IMR-90 (cell line): ENCODE measurements around the gene KCNA10. TPM values are rescaled to one million over a fixed set of nuclear protein-coding genes. Genes with fewer than 3 reads are reported as not detected.

ENCODE experiments used
- ATAC-seq: fragments of 200-7000 bp; cut with Tn5 transposase; 2 replicates; pipeline ENCODE4 v1.9.1; 2020; ENCODE audit warnings: low read depth, mild to moderate bottlenecking, moderate library complexity
- BruUV-seq: library from RNA; stranded (reverse); fragments of 400-500 nt; replicated peaks from 2 replicates; lab custom pipeline; 2021; lab: Mats Ljungman, UMichigan
- CTCF ChIA-PET: fragments of 300-600 bp; formaldehyde crosslinking; extraction: SDS; loops from one replicate; lab custom pipeline; 2021; ENCODE audit warnings: antibody characterized with exemption; lab: Yijun Ruan, JAX
- POLR2A ChIA-PET: fragments of 300-600 bp; sonication (Branson Sonifier 250); formaldehyde crosslinking; loops from one replicate; lab custom pipeline; 2022; ENCODE audit warnings: antibody characterized with exemption; ENCODE audit not compliant: unreplicated experiment; lab: Charles Lee
- DNase-seq: peaks from one replicate; pipeline ENCODE4 v3.0.0; 2013
- H2AFZ ChIP-seq: replicated peaks from 2 replicates; pipeline ENCODE3; 2013; ENCODE audit warnings: low read length, mild to moderate bottlenecking; ENCODE audit not compliant: poor library complexity
- H2AK5ac ChIP-seq: 2 replicates; pipeline ENCODE4 v1.6.1; 2013; ENCODE audit warnings: low read depth, low read length, inconsistent platforms
- H2AK9ac ChIP-seq: replicated peaks from 2 replicates; pipeline ENCODE3; 2013; ENCODE audit warnings: mild to moderate bottlenecking, low read depth, low read length, moderate library complexity; ENCODE audit not compliant: poor library complexity
- H2BK120ac ChIP-seq: 2 replicates; pipeline ENCODE4 v1.6.1; 2013; ENCODE audit warnings: low read depth, low read length, inconsistent platforms
- H2BK15ac ChIP-seq: 3 replicates; pipeline ENCODE4 v1.6.1; 2013; ENCODE audit warnings: low read depth, low read length, inconsistent platforms
- H2BK20ac ChIP-seq: 2 replicates; pipeline ENCODE4 v1.6.1; 2013; ENCODE audit warnings: low read depth, mild to moderate bottlenecking, inconsistent platforms, low read length, moderate library complexity
- H2BK5ac ChIP-seq: 2 replicates; pipeline ENCODE4 v1.6.1; 2013; ENCODE audit warnings: mild to moderate bottlenecking, low read depth, low read length, inconsistent platforms; ENCODE audit not compliant: poor library complexity, severe bottlenecking
- H3K14ac ChIP-seq: replicated peaks from 2 replicates; pipeline ENCODE4 v1.6.1; 2013; ENCODE audit warnings: low read depth, low read length, inconsistent platforms
- H3K18ac ChIP-seq: 2 replicates; pipeline ENCODE4 v1.6.1; 2013; ENCODE audit warnings: low read depth, low read length, control low read depth
- H3K23ac ChIP-seq: 2 replicates; pipeline ENCODE4 v1.6.1; 2013; ENCODE audit warnings: low read depth, low read length, inconsistent platforms
- H3K27ac ChIP-seq: 2 replicates; pipeline ENCODE4 v1.5.1; 2013; ENCODE audit warnings: mild to moderate bottlenecking, control low read depth, low read length; ENCODE audit not compliant: insufficient read depth
- H3K27me3 ChIP-seq: 2 replicates; pipeline ENCODE4 v1.6.1; 2013; ENCODE audit warnings: low read length; ENCODE audit not compliant: control insufficient read depth, insufficient read depth
- H3K36me3 ChIP-seq: 2 replicates; pipeline ENCODE4 v1.6.1; 2013; ENCODE audit warnings: low read length, mixed read lengths; ENCODE audit not compliant: control insufficient read depth, insufficient read depth
- H3K4ac ChIP-seq: 2 replicates; pipeline ENCODE4 v1.6.1; 2013; ENCODE audit warnings: low read depth, low read length, inconsistent platforms
- H3K4me1 ChIP-seq: 2 replicates; pipeline ENCODE4 v1.6.1; 2013; ENCODE audit warnings: low read length, mixed read lengths; ENCODE audit not compliant: control insufficient read depth, insufficient read depth
- H3K4me2 ChIP-seq: 2 replicates; pipeline ENCODE4 v1.6.1; 2013; ENCODE audit warnings: low read depth, mild to moderate bottlenecking, control low read depth, low read length, moderate library complexity
- H3K4me3 ChIP-seq: 2 replicates; pipeline ENCODE4 v1.5.1; 2013; ENCODE audit warnings: low read depth, mild to moderate bottlenecking, control low read depth, low read length, moderate library complexity; ENCODE audit not compliant: insufficient read depth
- H3K56ac ChIP-seq: 2 replicates; pipeline ENCODE4 v1.6.1; 2013; ENCODE audit warnings: low read length, inconsistent platforms; ENCODE audit not compliant: insufficient read depth; ENCODE audit errors: extremely low read depth
- H3K79me1 ChIP-seq, 2 experiments: 2 replicates each; pipeline ENCODE4 v1.6.1; 2013; ENCODE audit warnings: low read length in 2 of 2, inconsistent platforms in 1 of 2, low read depth in 1 of 2
- H3K9ac ChIP-seq: 2 replicates; pipeline ENCODE4 v1.6.1; 2013; ENCODE audit warnings: low read depth, low read length, control low read depth
- H3K9me1 ChIP-seq: 2 replicates; pipeline ENCODE4 v1.6.1; 2013; ENCODE audit warnings: low read length, inconsistent platforms; ENCODE audit not compliant: insufficient read depth
- H3K9me3 ChIP-seq: 2 replicates; pipeline ENCODE4 v1.6.1; 2013; ENCODE audit warnings: low read length; ENCODE audit not compliant: control insufficient read depth, insufficient read depth
- H4K20me1 ChIP-seq: 2 replicates; pipeline ENCODE4 v1.6.1; 2013; ENCODE audit warnings: low read length, inconsistent platforms; ENCODE audit not compliant: insufficient read depth
- H4K5ac ChIP-seq: 2 replicates; pipeline ENCODE4 v1.6.1; 2013; ENCODE audit warnings: mild to moderate bottlenecking, low read depth, low read length, control low read depth
- H4K8ac ChIP-seq, 2 experiments: 2 replicates each; pipeline ENCODE4 v1.6.1; 2013; ENCODE audit warnings: low read depth in 2 of 2, low read length in 2 of 2, control low read depth in 1 of 2, inconsistent platforms in 1 of 2
- H4K91ac ChIP-seq: 2 replicates; pipeline ENCODE4 v1.6.1; 2013; ENCODE audit warnings: low read depth, low read length, inconsistent platforms; ENCODE audit not compliant: insufficient read depth
- BHLHE40 ChIP-seq: fragments of 150-350 bp; IDR thresholded peaks from 2 replicates; pipeline ENCODE4 v1.6.1; 2016; ENCODE audit warnings: mild to moderate bottlenecking, low read depth, low read length
- CHD1 ChIP-seq: IDR thresholded peaks from 2 replicates; pipeline ENCODE4 v1.6.1; 2012; ENCODE audit warnings: low read depth, low read length, improper control_type of control experiment
- ELK1 ChIP-seq: fragments of 150-350 bp; IDR thresholded peaks from 2 replicates; pipeline ENCODE4 v1.6.1; 2016; ENCODE audit warnings: low read depth, mild to moderate bottlenecking, low read length, moderate library complexity, borderline replicate concordance
- FOS ChIP-seq: fragments of 150-350 bp; IDR thresholded peaks from 2 replicates; pipeline ENCODE4 v1.6.1; 2016; ENCODE audit warnings: low read depth, low read length
- MAFK ChIP-seq: IDR thresholded peaks from 2 replicates; pipeline ENCODE4 v1.6.1; 2012; ENCODE audit warnings: low read depth, low read length, improper control_type of control experiment
- RCOR1 ChIP-seq: IDR thresholded peaks from 2 replicates; pipeline ENCODE4 v1.6.1; 2012; ENCODE audit warnings: mild to moderate bottlenecking, low read length, improper control_type of control experiment; ENCODE audit not compliant: insufficient replicate concordance
- RFX5 ChIP-seq: IDR thresholded peaks from 2 replicates; pipeline ENCODE4 v1.8.0; 2012; ENCODE audit warnings: low read depth, mild to moderate bottlenecking, low read length, moderate library complexity
- WGBS, 2 experiments: methylation state at CpG; one replicate each; pipeline versions ENCODE4 v1.1.5 to v1.1.7; 2013; ENCODE audit warnings: missing lambda C conversion rate in 2 of 2; ENCODE audit not compliant: insufficient read length in 1 of 2; ENCODE audit errors: extremely low coverage in 2 of 2; 5-methylcytosine and 5-hydroxymethylcytosine counted together
- dilution Hi-C: fragments of 300-500 bp; cut with HindIII; formaldehyde crosslinking; loops from one replicate; pipeline ENCODE4 v1.14.3; 2018; ENCODE audit warnings: low sequenced_read_pairs; ENCODE audit not compliant: unreplicated experiment
- in situ Hi-C: fragments of 300-500 bp; cut with MboI; formaldehyde crosslinking; loops from 3 replicates; pipeline ENCODE4 v1.14.3; 2019; ENCODE audit warnings: low sequenced_read_pairs, inconsistent platforms, mixed read lengths
- intact Hi-C: fragments of 100-400 bp; cut with micrococcal nuclease; formaldehyde crosslinking; loops from 2 replicates; pipeline ENCODE4 v1.10.0; 2022
- polyA plus RNA-seq, 3 experiments: library from polyadenylated mRNA; depleted of rRNA; stranded (reverse); fragments of >200 nt; gene quantifications; 2 replicates each; pipeline ENCODE4 v1.2.3, GENCODE V29; 2012; ENCODE audit warnings: low replicate concordance in 1 of 3
- total RNA-seq: library from RNA; depleted of rRNA; stranded (reverse); fragments of >200 nt; gene quantifications from 2 replicates; pipeline ENCODE4 v1.2.3, GENCODE V29; 2012

Gene KCNA10
- total and polyA plus RNA-seq, 2 of the 4 experiments (the other 2 are of a cell fraction): not detected

GRCh38 chr1:110533230-110533629, 14.3 kb upstream of the KCNA10 start:
- H2BK15ac ChIP-seq: no peak overlapping the region
- in situ Hi-C loops: no loop called here
- TF ChIP-seq RFX5 (no peak), ELK1 (no peak), MAFK (no peak), CHD1 (no peak), RCOR1 (no peak), BHLHE40 (no peak), FOS (no peak)
- H3K27ac ChIP-seq: no peak overlapping the region
- peaks cover 18% of the 10 kb centered on the region; the same call in 1 of the 2 replicates for H3K27me3 ChIP-seq
- no peak overlapping the region for H3K56ac ChIP-seq
- no peak overlapping the region for H4K91ac ChIP-seq
- H3K4me1 ChIP-seq: no peaks in the 10 kb centered on the region
- H2BK20ac ChIP-seq: no peak overlapping the region
- intact Hi-C loops: no loop called here
- no peaks in the 10 kb centered on the region for H3K9me1 ChIP-seq
- H3K4me2 ChIP-seq: no peak overlapping the region
- no CpG with 5 or more reads among the region's 3 CpGs for WGBS, 2 experiments
- POLR2A ChIA-PET: no interaction called here
- no peak overlapping the region for H3K9ac ChIP-seq
- ATAC-seq: no peak
- CTCF ChIA-PET: no interaction called here
- H4K20me1 ChIP-seq: no peaks in the 10 kb centered on the region
- H3K4ac ChIP-seq: no peak overlapping the region
- no peak overlapping the region for H4K8ac ChIP-seq
- H2BK5ac ChIP-seq: no peak overlapping the region
- no peak overlapping the region for H4K5ac ChIP-seq
- no peak overlapping the region for H3K4me3 ChIP-seq
- no TSS peak for BruUV-seq
- no peaks in the 10 kb centered on the region for H3K36me3 ChIP-seq
- H2AK5ac ChIP-seq: no peak overlapping the region
- H3K79me1 ChIP-seq: no peaks in the 10 kb centered on the region
- H2BK120ac ChIP-seq: no peak overlapping the region
- no peak for DNase-seq
- H3K18ac ChIP-seq: no peak overlapping the region
- no peak overlapping the region for H3K23ac ChIP-seq
- H3K14ac ChIP-seq: no peak overlapping the region
- H2AK9ac ChIP-seq: no peak overlapping the region
- dilution Hi-C loops: no loop called here
- H2AFZ ChIP-seq: no peak overlapping the region
- H3K9me3 ChIP-seq: no peaks in the 10 kb centered on the region
